Measurements from ENCODE around the gene PSTPIP2.

Gene PSTPIP2

GRCh38 chr18:45935591-45936335 lies 136.3 kb downstream of the PSTPIP2 start:
- H3K4me1 ChIP-seq, result no peaks in the 10 kb centered on the region
- H3K9me3 ChIP-seq (ENCODE audit: control insufficient read depth, low read length), result no peaks in the 10 kb centered on the region
- no peak overlapping the region for H3K27ac ChIP-seq
- H3K4me3 ChIP-seq (ENCODE audit: low read depth, low read length), result no peak overlapping the region
- H3K27me3 ChIP-seq (ENCODE audit: control insufficient read depth, insufficient read depth, low read length), result no peaks in the 10 kb centered on the region
- TF ChIP-seq, protein P1, sequence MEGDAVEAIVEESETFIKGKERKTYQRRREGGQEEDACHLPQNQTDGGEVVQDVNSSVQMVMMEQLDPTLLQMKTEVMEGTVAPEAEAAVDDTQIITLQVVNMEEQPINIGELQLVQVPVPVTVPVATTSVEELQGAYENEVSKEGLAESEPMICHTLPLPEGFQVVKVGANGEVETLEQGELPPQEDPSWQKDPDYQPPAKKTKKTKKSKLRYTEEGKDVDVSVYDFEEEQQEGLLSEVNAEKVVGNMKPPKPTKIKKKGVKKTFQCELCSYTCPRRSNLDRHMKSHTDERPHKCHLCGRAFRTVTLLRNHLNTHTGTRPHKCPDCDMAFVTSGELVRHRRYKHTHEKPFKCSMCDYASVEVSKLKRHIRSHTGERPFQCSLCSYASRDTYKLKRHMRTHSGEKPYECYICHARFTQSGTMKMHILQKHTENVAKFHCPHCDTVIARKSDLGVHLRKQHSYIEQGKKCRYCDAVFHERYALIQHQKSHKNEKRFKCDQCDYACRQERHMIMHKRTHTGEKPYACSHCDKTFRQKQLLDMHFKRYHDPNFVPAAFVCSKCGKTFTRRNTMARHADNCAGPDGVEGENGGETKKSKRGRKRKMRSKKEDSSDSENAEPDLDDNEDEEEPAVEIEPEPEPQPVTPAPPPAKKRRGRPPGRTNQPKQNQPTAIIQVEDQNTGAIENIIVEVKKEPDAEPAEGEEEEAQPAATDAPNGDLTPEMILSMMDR (IDR thresholded peaks at IDR 0.05), result no peak
- no peak overlapping the region for H2AFZ ChIP-seq
- no peaks in the 10 kb centered on the region for H3K36me3 ChIP-seq (ENCODE audit: control insufficient read depth, insufficient read depth, low read length)
- no peaks in the 10 kb centered on the region for H3K79me2 ChIP-seq
- no peak overlapping the region for H3K9ac ChIP-seq
- H3K4me2 ChIP-seq (ENCODE audit: low read length), result no peak overlapping the region

Measured in parathyroid adenoma (tissue), 2 donors.